AG04449 (cell line): ENCODE measurements around the gene NGEF.

Experiments used
- CTCF ChIA-PET: fragments of 350-600 bp; formaldehyde crosslinking; extraction: SDS; loops from one replicate; lab custom pipeline; 2021; ENCODE audit warnings: antibody characterized with exemption; lab: Yijun Ruan, JAX
- POLR2A ChIA-PET: fragments of 400-600, 350-600 bp; formaldehyde crosslinking; extraction: SDS; loops from one replicate; lab custom pipeline; 2020; ENCODE audit warnings: antibody characterized with exemption, inconsistent platforms; lab: Yijun Ruan, JAX
- DNase-seq: peaks from one replicate; pipeline ENCODE4 v3.0.0-alpha.2; 2010; ENCODE audit warnings: low read depth, low spot score
- H3K4me3 ChIP-seq: 2 replicates; pipeline ENCODE4 v1.5.1; 2011; ENCODE audit warnings: low read depth, mild to moderate bottlenecking, control low read depth, low read length
- TF ChIP-seq, protein P1 (sequence below): IDR thresholded peaks from one replicate; pipeline ENCODE4 v1.5.1; 2011; ENCODE audit warnings: mild to moderate bottlenecking, moderate library complexity, low read length, control low read depth, inconsistent platforms; ENCODE audit not compliant: insufficient read depth; ENCODE audit errors: missing control alignments

The NGEF gene

DNA sequence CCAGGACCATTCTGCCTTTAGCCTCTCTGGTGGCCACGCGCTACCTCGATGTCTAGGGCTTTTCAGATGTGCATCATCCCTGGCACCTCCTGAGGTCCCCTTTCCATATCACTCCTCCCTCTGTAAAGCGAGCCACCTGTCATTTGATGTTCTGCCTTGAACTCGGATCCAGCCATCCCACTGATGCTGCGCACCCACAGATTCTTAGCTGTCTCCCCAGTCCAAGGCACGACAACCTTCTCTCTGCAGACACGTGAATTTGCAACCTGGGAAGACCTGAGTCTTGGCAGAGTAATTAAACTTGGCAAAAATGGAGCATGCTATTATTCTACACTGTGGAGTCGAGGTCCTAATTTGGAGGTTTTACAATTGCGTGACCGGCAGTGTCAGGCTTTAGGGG is 61.9 kb downstream of the NGEF start:
- CTCF ChIA-PET: no interaction called here
- H3K4me3 ChIP-seq: no peak overlapping the region
- TF ChIP-seq, protein P1, sequence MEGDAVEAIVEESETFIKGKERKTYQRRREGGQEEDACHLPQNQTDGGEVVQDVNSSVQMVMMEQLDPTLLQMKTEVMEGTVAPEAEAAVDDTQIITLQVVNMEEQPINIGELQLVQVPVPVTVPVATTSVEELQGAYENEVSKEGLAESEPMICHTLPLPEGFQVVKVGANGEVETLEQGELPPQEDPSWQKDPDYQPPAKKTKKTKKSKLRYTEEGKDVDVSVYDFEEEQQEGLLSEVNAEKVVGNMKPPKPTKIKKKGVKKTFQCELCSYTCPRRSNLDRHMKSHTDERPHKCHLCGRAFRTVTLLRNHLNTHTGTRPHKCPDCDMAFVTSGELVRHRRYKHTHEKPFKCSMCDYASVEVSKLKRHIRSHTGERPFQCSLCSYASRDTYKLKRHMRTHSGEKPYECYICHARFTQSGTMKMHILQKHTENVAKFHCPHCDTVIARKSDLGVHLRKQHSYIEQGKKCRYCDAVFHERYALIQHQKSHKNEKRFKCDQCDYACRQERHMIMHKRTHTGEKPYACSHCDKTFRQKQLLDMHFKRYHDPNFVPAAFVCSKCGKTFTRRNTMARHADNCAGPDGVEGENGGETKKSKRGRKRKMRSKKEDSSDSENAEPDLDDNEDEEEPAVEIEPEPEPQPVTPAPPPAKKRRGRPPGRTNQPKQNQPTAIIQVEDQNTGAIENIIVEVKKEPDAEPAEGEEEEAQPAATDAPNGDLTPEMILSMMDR: no peak
- DNase-seq: no peak
- POLR2A ChIA-PET: no interaction called here

DNA sequence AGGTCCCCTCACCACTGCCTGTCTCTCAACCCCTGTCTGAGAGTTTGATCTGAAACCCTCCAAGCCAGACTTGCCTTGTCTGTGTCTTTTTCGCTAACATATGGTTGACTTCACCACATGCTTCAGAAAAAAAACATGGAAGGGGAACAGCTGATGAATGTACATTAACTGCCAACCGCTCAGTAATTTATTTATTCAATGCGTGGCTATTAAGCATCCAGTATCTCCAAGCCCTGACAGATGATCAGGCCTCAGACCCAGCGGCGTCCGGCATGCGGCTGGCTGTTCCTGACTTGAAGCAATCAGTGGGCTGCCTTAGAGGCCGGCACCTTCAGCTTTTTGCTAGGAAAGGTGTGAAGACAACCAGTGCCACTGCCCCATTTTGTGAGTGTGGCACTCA is 62.3 kb downstream of the NGEF start:
- TF ChIP-seq, protein P1: no peak

DNA sequence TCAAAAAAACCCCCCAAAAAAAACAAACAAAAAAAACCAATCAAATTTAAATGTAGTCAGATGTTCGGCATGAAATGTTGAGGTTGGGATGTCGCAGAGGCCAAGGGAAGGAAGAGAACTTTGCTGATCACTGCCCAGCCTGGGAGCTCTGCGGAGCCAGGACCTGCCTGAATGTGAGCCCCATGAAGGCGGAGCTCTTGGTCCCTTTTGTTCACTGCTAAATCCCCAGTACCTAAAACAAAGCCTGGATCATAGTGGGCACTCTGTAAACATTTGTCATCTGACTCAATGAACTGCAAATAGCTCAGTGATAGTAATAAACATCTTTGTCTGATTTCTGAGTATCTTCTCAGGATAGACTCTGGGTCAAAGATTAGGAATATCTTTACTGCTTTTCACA is 64.0 kb downstream of the NGEF start:
- no peak overlapping the region for H3K4me3 ChIP-seq
- no peak for DNase-seq
- TF ChIP-seq, protein P1: no peak
- ChIA-PET POLR2A (no interaction called here), CTCF (no interaction called here)

More for the DNA sequence above, 62.3 kb downstream of the NGEF start:
- POLR2A ChIA-PET: no interaction called here
- no peak for DNase-seq
- CTCF ChIA-PET: no interaction called here
- H3K4me3 ChIP-seq: no peak overlapping the region

DNA sequence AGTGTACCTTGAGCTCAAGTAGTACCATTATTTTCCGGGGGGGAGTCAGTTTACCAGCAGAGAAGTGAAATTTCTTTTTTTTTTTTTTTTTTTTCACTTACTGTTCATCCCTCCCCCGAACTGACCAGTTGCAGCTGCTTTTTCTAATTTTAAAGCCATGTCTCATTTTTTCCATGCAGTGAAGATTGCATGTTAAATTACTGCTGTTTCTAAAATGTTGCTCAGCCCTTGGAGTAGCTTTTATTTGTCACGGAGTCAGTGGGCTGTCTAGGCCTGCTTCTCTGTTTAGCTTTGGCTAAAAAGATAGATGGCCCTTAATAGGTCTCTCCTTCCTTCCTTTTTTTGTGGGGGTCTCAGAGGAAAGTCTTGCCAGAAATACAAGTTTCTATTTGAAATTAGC is 70.2 kb downstream of the NGEF start:
- POLR2A ChIA-PET: interaction anchor here (0.7 kb wide), 1 partner anchor 37 kb away, joined by 3 read pairs; no protein-coding TSS in a partner anchor
- no peak overlapping the region for H3K4me3 ChIP-seq
- TF ChIP-seq, protein P1: no peak
- CTCF ChIA-PET: no interaction called here
- no peak for DNase-seq

DNA sequence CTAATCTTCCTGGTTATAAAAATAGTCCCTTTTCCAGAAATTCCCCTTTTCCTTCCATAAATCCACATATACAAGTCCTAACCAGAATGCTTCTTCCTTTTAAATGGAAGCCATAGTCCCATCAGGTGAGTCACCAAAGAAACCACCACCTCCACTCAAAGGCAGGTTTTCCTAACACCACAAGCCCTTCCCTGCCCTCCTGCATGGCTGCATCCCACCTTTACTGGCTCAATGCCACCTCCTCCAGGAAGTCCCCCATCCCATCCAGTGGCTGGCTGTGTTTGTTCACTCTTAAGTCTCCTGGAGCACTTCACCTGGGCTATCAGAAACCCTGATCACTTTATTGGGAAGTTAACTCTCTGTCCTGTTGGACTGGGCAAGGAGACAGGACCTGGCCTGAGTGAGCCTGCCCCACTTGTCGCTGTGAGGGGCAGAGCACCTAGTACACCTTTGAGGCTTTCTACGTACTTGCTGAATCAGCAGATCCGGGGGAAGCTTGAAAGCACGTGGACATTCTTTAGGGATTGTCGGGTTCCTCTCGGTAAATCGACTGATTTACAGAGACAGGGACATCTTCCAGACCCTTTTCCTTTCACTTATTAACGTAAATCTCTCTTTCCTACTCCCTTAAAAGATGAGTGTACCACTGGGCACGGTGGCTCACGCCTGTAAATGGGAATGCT is 71.0 kb downstream of the NGEF start:
- TF ChIP-seq, protein P1: no peak

DNA sequence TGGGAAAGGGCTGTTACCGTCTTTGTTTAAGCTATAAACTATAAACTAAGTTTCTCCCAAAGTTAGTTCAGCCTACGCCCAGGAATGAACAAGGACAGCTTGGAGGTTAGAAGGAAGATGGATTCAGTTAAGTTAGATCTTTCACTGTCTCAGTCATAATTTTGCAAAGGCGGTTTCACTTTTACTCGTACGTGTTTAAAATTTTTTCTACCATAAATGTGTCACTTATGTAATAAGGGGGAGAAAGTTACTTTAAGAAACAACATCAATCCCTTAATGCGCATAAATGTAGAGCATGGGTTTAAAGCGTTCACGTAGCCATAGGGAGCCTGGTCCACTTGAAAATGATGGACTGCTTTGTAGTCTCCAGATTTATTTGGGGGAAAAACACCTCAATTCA is 71.7 kb downstream of the NGEF start:
- TF ChIP-seq, protein P1: no peak
- no peak for DNase-seq
- ChIA-PET POLR2A (no interaction called here), CTCF (no interaction called here)
- H3K4me3 ChIP-seq: no peak overlapping the region

More for the DNA sequence above, 71.0 kb downstream of the NGEF start:
- no peak overlapping the region for H3K4me3 ChIP-seq
- POLR2A ChIA-PET: interaction anchor here (0.7 kb wide), 1 partner anchor 38 kb away, joined by 3 read pairs; no protein-coding TSS in a partner anchor
- CTCF ChIA-PET: no interaction called here
- no peak for DNase-seq
